Activated T-helper 1 cell treated with Interleukin-2 at 50 U/mL for 16 hours (primary cell): ENCODE results near the gene ABCC11.
A peak's percentile ranks its signal among the peaks of the same experiment; 100 is the strongest.

ENCODE experiments used
- DNase-seq: peaks from one replicate; pipeline ENCODE4 v3.0.0-alpha.2; 2020; ENCODE audit warnings: low read depth

Gene ABCC11

DNA sequence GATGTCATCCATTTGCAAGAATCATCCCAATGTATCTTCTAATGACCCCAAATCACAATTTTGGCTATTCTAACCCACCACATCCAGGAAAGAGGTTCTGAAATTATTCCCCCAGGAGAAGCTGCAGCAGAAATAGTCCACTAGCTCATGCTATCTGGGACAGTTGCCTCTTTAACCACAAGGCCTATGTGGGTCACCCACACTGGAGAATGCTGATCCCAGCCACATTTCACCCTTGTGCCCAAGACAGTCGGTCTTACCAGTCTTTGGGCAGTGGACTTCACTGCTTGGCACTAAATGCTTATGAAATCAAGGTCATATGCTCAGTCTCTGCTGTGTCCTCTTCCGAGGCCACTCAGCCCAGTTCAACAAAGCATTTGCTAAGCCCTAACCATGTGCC lies 118.6 kb downstream of the ABCC11 start:
- no peak for DNase-seq

DNA sequence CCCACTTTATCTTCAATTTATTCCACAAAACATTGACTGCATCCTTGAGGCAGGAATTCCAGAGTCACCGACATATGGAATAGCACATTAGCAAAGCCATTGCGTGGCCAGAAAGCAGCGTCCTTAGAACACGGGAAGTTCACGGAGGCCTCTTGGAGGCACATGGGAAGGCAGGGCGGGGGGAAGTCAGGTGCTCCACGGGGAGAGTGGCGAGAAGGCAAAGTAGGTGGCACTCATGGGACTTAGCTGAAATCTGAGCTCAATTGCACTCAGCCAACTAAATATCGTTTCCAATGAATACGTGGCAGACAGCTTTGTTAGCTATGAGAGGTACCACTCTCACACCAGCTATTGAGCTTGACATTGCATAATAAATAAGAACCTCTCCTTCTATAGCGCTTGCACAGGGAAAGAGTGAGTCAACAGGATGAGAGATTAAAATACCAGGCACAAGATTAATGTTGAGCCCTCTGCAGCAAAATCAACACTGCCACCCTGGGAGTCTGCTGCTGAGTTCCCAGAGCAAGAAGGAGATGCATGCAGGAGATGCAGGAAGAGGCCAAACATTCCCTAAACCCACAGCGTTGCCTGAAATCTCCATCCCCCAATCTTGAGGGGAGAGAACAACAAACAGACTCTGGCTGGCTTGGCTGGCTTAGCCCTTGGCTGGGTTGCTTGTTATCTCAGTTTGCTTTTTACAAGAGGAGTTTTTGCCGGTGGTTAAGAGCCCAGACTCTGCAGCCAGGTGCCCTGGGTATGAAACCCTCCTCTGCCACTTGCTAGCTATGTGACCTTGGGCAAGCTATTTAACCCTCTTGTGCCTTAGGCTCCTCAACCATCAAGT lies 120.3 kb downstream of the ABCC11 start:
- no peak for DNase-seq

DNA sequence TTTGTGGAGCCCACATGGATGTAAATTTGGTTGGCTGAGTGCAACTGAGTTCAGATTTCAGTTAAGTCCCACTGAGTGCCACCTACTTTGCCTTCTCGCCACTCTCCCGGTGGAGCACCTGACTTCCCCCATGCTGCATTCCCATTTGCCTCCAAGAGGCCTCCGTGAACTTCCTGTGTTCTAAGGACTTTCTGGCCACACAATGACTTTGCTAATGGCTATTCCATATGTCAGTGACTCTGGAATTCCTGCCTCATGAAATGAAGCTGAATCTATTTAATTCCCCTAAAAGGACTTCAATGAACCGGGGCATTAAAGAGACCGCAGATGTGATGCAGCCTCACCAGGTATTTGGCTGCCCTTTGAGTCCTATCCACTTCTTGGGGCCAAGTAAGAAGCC lies 121.5 kb downstream of the ABCC11 start:
- DNase-seq = no peak

DNA sequence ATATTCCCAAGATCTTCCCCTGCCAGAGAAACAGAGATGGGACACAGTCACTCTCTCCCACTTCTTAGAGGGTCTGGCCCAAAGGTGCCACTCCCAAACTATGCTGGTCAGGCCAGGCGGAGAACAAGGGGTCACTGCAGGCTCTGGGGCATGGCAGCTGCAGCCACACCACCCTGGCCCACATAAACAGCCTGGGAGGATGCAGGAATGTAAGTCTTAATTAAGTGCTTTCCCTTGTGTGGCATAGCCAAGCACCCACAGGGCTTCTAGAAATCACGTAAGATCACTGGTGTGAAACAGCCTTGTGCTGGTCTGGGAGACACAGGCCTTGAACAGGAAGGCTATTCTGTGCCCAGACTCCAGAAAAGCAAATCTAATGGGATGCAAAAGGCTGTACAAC lies 123.1 kb downstream of the ABCC11 start:
- DNase-seq = no peak

DNA sequence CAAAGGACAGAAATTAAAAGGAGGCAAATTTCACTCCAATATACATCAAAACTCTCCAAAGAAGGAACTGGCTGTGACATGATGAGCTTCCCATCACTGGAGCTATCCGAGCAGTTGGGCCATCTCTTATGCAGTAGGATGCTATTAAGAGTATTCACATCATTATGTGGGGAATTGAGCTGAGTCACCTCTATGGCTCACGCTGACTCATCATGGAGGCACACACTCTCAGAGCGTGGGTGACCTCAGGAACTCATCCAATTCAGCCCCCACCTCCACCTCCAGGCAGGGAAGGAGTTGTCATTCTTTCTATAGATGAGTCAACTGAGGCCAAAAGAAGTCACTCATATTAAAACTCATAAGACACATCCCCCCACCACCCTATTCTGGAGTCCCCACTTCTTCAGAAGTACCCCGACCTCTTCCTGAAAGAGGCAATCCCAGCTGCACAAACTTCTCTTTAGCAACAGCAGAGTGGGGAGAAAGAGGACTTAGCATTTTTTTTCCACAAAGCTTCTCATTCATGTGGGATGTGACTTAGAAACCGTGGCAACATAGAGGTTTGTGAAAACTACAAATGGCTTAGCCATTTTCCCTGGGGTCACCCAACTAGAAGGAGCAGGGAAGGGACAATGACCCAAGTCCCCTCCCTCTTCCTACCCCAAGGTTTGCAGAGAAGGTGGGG lies 124.1 kb downstream of the ABCC11 start:
- DNase-seq = no peak

DNA sequence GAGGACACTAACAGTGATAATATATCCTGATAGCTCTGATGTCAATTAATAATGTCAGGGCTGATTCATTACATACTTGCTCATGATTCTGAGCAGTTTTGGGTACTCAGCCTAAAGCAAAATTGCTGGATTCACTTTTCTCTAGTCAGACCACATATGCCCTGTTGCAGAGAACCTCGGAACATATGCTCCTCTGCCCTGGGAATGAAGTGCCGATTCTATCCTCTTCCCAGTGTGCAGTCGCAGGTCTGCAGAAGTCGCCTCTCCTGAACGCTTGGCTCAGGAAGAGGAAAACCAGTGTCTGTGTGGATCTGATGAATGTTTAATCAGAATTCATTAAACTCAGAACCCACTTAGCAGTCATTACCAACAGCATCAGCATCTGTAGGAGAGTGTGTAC lies 126.1 kb downstream of the ABCC11 start:
- DNase-seq = no peak

DNA sequence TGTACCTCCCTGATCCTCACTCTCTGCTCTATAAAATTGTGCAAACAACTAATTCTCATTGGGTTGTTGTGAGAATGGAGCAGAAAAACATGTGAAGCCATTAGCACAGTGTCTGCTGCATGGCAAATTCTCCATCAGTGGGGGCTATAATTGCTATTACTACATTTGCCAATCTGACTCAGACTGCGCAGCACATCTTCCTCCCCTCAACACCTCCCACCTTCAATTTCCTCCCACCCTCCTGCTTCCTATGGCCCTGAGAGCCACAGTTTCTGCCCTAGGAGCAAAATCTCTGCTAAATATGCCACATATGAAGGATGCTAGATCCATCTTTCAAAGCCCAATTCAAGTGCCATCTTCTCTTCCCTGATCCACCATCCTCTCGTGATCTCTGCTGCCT lies 128.5 kb downstream of the ABCC11 start:
- DNase-seq = no peak

DNA sequence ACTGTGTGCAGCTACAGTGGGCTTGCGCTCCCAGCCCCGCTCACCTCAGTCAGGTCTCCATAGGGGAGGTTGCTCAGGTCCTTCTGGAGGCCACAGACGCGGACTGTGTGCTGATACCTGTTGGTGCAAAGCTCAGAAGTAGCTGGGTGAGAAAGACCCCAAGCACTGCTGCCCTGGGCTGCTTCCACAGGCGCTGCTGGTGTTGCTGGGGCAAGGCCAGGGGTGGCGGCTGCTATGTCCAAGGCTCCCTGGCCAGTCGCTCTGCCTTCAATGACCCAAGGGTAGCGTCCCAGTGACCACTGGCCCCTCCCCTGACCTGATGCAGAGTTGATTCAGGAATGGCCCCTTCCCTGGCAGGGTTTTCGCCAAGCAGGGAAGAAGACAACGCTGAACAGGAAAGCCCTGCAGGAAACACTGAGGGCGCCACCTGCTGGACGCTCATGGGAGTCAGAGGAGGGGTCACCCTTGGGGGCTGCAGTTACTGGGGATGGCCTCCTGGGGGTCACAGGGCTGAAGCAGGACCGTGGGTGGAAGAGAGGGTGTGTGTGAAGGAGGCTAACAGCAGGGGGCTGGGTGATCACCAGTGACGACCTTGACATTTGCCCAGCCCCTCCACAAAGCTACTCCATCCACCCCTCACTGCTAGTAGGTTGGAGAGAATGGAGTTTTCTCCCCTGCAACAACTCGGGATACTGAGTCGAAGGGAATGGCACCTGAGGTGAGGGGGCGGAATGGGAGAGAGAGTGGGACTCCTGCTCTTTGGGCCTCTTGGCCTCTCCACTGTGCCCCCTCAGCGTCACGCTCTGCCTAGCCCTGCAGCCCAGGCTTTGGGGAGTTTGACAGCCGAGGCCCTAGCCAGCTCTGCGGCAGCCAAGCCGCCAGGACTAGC lies 129.9 kb downstream of the ABCC11 start:
- peak; percentile 23 for DNase-seq
